ENCODE results near the gene SLC16A6.
A peak's percentile ranks its signal among the peaks of the same experiment; 100 is the strongest.
"Not testable (repeated sequence)": the region's sequence is repeated elsewhere in the genome, so short reads cannot be mapped to it uniquely, and the experiment has no call there.

SLC16A6 gene

DNA sequence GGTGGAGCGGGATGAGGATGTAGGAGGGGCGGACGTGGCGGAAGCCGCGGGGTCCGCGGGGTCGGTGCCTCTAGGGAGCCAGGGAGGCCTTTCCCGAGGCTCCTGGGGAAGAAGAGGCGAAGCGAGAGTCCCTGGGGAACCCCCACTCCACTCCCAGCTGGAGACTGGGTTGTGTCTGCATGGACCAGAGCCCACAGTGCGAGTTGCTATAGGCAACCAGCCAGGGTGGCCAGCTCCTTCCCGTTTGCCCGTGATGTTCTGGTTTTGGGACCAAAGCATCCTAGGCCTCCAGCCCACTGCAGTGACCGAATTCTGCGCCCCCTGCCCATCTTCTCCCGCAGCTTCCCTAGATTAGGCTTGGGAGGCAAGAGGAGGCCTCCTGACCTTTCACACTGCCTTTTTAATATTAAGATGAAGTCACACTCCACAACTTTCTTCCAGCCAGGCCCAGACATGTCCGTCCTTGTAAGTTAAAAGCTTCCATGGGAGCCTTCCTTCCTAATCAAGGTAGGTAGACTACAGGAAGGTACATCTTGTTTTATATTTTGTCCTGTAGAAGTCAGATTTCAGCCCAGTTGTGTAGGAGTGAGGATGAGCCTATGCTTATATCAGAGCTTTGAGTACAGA is 42.6 kb downstream of the SLC16A6 start:
- DNase-seq (ENCODE audit: low read depth): peak; percentile 87

DNA sequence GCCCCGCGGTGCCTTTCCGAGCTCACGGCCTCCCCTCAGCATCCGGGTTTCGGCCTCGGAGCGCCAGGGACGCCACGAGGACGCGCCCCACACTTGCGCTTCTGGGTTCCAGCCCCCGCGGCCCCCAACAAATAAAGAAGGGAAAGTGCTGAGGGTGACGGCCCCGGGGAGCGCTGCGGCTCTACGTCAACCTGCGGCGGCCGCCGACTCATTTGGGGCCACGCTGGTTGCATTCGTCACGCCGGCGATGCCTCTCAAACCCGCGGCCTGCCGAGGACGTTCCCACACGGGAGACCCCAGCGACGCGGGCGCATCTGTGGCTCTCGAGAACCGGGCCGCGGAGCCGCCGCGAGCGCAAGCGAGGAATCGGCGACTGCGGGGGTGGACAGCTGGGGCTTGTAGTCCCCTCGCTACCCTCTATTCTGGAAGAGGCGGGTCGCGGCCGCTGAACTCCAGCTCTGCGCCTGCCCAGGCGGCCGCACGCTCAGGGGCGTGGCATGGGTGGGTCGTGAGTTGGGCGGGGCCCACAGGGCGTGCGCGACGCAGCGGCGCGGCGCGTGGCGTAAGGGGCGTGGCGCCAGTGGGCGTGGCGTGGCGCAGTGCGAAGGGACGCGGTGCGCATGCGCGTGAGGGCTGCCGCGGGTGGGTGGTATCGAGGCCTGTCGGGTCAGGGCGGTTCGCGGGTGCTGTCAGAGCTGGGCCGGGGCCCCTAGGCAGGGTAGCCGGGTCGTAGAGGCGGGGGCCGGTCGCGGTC is 43.3 kb downstream of the SLC16A6 start, which contains the start of gene AMZ2:
Gene AMZ2, plus strand, starts transcription at position 599 of the 754 bp plus-strand sequence. CDS start 2,145 bp downstream, outside the sequence.
- peak; percentile 93 for DNase-seq (ENCODE audit: low read depth)

DNA sequence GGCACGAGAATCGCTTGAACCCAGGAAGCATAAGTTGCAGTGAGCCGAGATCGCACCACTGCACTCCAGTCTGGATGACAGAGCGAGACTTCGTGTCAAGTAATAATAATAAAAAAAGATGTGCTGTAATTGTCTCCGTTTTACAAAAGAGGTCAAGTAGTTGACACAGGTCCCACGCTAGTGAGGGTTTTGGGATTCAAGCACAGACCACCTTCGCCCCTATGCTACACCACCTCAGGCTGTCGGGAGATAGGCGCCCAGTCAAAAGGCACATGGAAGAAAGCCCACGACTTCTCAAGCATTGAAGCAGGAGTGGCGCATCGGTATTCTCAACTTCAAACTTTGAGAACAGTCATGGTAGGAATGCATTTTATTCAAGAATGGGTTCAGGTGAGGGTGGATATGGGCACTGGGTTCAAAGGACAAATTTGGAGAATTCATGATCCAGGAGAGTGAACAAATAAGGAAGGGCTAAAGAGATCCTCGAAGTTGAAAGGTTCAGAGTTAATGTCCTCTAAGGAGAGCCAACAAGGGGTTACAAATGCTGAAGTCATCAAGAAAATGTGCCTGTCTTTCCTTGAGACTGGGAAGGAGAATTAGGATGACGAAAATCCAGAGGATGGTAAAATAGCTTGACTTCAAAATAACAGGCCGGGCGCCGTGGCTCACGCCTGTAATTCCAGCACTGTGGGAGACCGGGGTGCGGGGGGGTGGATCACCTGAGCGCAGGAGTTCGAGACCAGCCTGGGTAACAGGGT is 44.5 kb downstream of the SLC16A6 start:
- no peak for DNase-seq (ENCODE audit: low read depth)

DNA sequence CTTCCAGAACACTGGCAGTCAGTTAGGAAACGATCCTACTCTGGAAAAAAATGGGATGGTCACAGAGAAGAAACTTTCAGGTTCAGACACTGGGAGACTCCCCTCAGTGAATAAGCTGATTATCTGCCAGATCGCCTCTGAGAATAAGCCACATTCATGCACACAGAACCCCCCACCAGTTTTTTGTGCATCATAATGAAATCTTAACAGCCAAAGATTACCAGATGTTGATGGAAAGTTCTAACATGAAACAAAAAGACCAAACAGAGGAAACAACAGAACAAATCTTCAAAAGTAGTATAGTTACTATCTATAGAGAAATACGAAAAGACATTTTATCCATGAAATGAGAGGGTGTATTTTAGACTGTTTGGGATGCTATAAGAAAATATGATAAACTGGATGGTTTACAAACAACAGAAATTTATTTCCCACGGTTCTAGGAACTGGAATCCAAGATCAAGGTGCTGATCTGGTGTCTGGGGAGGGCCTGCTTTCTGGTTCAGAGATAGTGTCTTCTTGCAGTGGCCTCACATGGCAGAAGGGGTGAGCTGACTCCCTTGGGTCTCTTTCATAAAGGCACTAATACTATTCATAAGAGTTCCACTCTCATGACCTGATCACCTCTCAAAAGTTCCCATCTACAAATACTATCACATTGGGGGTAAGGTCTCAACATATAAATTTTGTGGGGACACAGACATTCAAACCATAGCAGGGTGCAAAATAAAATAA is 51.1 kb downstream of the SLC16A6 start:
- DNase-seq (ENCODE audit: low read depth): no peak

DNA sequence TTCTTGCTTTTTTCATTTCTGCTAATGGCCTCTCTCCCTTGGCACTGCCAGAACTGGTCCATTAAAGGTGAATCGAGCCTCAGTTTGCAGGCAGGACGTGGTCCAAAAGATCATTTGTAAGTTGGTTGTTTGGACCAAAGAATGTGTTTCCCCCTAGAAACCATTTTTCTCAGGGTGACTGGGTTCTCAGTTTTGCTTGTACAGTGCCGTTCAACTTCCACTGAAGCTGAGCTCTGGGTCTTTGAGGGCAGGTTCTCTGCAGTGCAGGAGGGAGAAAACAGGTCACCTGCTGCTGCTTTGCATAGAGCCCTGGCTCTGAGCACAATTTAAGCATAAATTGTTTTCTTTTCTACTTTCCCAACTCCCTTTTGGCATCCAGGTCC is 52.1 kb downstream of the SLC16A6 start:
- DNase-seq (ENCODE audit: low read depth): no peak

DNA sequence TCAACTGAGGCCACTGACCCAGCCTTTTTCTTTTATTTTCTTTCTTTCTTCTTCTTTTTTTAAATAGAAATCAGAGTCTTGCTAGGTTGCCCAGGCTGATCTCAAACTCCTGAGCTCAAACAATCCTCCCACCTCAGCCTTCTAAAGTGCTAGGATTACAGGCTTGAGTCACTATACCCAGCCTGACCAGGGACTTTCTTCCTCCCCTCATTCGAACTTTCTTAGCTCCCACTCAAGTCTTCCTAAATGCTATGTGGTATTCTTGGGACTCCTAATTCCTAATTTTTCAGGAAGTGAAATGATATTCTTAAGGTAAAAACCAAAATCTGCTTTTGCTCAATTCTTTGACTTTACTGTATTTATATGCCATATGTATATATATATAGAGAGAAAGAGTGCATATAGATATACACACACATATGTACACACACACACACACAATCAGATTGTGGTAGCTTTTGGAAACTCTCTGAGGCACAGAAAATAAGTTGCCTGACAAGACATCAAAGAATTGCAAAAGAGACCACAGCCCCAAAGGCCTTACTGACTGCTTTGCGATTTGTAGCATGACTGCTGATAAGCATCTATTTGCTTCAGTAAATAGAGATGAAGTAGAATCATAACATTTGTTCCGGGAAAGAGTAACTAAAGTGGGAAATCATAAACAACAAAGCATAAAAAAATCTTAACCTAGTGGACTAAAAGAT is 52.6 kb downstream of the SLC16A6 start:
- DNase-seq (ENCODE audit: low read depth): no peak

DNA sequence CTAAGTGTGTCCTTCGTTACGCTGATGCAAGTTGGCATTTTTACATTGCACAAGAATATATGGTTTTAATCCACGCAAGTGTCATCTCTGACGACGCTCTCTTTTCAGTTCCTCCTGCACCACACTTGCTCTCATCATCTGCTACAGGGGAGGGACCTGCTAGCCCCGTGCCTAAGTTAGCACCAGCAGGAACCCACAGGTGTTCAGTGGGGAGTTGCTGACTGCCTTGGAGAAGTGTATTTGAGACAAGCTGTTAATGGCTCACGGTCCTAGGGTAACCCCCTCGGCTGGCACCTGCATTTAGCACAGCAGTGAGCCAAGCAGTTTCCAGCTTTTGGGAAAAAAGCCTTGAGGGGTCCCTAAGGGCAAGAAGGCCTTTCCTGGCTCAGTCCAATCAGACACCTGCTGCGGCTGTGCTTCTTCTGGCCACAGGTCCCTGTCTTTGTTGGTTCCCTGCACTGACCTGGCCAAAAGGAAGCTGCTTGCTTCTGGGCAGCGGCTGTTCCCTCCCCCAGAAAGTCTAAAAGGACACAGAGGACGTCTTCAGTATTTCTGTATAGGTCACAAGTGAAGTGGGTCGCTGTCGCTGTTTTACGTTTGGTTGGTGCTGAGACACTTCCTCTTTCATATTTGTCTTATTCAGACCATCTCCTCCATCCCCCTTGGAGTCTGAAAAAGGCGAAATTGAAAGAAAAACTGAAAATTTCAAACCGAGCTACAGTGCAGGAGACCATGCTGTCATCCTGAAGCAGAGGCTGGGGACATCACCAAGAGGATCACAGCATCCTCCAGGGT is 53.4 kb downstream of the SLC16A6 start:
- DNase-seq (ENCODE audit: low read depth): not testable (repeated sequence)

DNA sequence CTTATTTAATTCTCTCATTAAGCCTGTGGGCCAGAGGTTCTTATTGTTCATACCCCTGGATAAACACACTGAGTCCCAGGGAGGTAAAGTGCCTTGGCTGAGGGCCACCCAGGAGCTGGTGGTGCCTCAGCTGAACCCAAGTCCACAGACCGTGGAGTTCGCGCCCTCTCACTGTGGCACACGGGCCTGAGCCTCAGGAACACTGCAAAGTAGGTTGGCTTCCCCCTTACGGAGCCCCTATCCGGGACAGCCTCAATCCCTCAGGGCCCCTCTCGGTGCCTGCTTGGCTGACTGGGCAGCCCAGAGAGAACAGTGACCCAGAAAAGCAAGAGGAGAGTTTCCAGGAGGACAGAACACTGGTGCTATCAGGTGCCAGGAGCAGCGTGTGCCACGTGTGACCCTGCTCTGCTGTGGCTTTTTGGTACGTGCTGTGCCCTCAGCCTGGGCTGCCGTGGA is 55.6 kb downstream of the SLC16A6 start:
- DNase-seq (ENCODE audit: low read depth): not testable (repeated sequence)

DNA sequence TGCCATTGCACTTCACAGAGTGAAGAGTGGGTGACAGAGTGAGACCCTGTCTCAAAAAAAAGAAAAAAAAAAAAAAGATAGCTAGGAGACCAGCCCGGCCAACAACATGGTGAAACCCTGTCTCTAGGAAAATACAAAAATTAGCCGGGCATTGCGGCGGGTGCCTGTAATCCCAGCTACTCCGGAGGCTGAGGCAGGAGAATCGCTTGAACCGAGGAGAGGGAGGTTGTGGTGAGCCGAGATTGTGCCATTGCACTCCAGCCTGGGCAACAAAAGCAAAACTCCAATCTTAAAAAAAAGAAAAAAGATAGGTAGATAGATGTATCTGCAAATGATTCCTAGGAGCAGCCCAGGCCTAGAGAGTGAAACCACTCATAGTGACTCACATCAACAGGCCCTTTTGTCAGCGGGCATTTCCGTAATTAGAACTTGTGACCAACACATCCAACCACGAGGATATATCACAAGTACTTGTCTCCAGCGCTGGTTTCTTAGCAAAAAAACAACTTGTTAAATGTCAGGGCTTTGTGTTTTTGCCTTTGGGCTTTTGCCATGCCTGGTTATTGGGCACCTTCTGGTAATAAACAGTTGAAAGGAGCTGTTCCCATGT is 56.1 kb downstream of the SLC16A6 start:
- peak; percentile 55 for DNase-seq (ENCODE audit: low read depth)

- DNase-seq (ENCODE audit: low read depth): peak; percentile 69
Observed at GRCh38 chr17:68232741-68233140, 58.2 kb downstream of the SLC16A6 start.

DNA sequence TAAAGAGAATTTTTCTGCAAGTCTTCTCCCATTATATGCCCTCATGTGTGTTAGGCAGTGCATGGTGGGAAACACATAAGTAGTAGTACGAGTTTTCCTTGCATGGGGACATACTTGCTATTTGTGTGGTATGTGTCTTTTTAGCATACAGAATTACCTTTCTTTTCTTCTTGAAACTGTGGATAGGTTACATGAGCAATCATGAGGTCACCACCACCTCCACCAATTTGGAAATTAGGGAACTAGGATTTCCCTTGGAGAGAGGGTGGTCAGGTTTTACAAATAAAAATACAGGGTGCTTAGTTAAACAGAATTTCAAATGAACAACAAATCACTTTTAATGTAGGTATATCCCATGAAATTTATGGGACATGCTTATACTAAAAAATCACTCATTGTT is 59.4 kb downstream of the SLC16A6 start:
- DNase-seq (ENCODE audit: low read depth): no peak

DNA sequence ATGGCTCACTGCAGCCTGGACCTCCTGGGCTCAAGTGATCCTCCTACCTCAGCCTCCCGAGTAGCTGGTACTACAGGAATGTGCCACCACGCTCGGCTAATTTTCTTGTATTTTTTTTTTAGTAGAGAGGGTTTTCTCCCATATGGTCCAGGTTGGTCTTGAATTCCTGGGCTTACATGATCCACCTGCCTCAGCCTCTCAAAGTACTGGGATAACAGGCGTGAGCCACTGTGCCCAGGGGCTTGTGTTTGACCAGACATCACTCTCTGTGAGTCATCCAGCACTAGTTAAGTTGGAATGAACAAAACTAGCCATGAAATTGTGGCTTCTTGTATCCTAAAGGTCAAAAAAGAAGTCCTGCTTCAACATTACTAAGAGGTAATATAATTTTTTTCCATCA is 59.8 kb downstream of the SLC16A6 start:
- DNase-seq (ENCODE audit: low read depth): not testable (repeated sequence)

GRCh38 chr17:68229619-68230018 is 61.3 kb downstream of the SLC16A6 start:
- DNase-seq (ENCODE audit: low read depth): no peak

GRCh38 chr17:68228817-68229570 is 61.9 kb downstream of the SLC16A6 start:
- DNase-seq (ENCODE audit: low read depth): no peak

DNA sequence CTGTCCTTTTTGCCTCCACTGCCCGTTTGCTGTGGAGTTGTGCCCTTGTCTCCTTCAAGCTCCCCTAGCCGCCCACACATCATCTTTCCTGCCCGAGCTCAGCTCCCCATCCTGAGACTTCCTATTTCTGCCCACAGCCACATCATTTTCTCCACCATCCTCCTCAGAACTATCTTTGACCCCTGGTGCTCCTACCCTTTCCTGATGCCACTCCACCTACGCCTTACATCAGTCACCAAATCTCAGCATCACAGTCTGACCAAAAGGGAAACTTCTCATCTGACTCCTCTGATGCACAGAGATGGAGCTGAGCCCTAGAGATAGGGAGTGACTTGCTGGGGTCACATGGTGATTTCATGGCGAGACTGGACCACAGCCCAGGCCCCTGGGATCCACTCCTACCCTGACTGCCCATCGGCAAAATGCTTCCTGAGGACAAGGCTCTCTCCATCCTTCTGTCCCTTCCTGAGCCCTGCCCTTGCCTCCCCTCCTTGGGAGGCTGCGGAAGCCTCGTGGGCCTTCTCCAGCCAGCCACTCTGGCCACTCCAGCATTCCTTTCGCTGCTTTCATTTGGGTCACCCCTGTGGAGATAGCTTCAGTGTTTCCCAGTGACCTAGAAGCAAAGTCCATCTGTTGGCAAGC is 62.8 kb downstream of the SLC16A6 start:
- DNase-seq (ENCODE audit: low read depth): not testable (repeated sequence)

DNA sequence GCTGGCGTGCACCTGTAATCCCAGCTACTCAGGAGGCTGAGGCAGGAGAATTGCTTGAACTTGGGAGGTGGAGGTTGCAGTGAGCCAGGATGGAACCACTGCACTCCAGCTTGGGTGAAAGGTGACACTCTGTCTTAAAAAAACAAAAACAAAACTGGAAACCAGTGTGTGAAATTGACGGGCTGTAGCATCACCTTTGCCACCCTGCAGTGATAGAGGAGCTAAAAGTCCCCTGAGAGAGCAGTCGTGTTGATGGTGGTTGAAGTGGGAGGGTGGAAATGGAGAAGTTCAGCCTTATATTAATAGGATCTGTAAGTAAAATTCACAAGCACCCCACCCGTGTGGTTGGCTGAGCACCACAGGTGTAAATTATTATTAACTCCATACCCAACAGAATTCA is 65.9 kb downstream of the SLC16A6 start:
- DNase-seq (ENCODE audit: low read depth): not testable (repeated sequence)

DNA sequence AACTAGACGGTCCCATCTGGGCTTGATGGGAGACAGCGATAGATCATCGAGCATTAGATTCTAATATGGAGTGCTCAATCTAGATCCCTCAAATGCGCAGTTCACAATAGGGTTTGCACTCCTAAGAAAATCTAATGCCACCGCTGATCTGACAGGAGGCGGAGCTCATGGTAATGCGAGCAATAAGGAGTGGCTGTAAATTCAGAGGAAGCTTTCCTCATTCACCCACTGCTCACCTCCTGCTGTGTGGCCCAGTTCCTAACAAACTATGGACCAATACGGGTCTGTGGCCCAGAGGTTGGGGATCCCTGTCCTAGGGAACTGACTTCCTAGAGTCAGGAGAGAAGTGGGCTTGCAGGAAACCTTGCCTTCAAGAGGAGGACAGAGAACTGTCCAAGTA is 68.3 kb downstream of the SLC16A6 start:
- no peak for DNase-seq (ENCODE audit: low read depth)

DNA sequence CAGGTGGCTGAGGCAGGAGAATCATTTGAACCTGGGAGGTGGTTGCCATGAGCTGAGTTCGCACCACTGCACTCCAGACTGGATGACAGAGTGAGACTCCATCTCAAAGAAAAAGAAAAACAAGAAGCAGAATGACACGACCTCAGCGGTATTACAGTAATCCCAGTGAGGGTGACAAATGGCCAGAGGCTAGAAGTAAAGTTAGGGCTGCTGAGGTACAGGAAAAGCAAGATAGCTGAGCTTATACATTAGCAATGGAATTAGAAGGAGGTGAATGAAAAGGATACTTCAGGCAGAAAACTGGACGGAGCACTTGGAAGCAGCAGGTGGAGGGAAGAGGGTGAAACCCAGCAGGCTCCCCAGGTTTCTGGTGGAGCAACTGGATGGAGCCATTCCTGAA is 69.1 kb downstream of the SLC16A6 start:
- no peak for DNase-seq (ENCODE audit: low read depth)

DNA sequence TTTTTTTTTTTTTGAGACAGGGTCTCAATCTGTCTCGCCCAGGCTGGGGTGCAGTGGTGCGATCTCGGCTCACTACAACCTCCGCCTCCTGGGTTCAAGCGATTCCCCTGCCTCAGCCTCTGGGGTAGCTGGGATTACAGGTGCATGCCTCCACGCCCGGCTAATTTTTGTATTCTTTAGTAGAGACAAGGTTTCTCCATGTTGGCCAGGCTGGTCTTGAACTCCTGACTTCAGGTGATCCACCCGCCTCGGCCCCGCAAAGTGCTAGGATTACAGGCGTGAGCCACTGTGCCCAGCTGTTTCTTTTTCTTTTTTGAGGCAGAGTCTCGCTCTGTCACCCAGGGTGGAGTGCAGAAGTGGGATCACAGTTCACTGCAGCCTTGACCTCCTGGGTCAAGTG is 70.1 kb downstream of the SLC16A6 start:
- DNase-seq (ENCODE audit: low read depth): not testable (repeated sequence)
